NCI-H2029 (cell line): ENCODE results near the gene RNF19B.

Experiments used
- DNase-seq: peaks from one replicate; lab custom pipeline; 2025; lab: John Stamatoyannopoulos, UW

Gene RNF19B

GRCh38 chr1:32888134-32888533 lies 76.5 kb downstream of the RNF19B start:
- DNase-seq = no peak

- no peak for DNase-seq
These were observed 77.0 kb downstream of the RNF19B start for GRCh38 chr1:32887623-32888022.

DNA sequence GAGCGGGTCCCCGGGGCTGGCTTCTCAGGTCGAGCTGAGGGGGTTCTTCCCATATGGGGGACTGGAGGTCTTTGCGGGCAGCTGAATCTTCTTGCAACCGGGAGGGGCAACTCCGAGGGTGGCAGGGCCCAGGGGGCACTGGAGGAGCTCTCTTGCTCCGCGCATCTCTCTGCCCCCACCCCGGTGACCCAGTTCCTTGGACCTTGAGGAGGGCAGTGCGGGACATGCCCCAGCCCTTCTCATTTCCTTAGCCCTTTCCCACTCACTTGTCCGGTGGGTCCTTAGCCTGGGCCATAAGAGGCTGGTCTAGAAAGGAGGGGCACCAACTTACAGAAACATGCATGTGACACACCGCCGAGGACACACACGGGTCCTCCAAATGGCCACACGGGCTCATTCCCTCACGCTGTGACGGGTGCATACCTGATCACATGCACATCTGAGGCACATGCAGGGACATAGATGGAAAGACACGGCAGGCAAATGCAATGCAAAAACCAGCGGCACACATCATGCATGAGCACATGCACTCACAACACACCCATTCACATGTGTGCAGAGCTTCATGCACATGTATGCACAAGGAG lies 77.7 kb downstream of the RNF19B start:
- DNase-seq = no peak
